Astrocyte of the spinal cord (primary cell): ENCODE data around the gene BTBD16.

Experiments
- DNase-seq: peaks from one replicate; pipeline ENCODE4 v3.0.0; 2011; ENCODE audit warnings: low read depth, low spot score
- H3K4me3 ChIP-seq: 2 replicates; pipeline ENCODE4 v1.5.1; 2011; ENCODE audit warnings: low read depth, mild to moderate bottlenecking, low read length, moderate library complexity
- in situ Hi-C: cut with HindIII; loops from 2 replicates; pipeline ENCODE4 v1.10.0; 2017; ENCODE audit warnings: low sequenced_read_pairs
- TF ChIP-seq, protein P1 (sequence below): IDR thresholded peaks from 2 replicates; pipeline ENCODE4 v1.5.1; 2012; ENCODE audit warnings: low read depth, mild to moderate bottlenecking, low read length, inconsistent platforms

Gene BTBD16

DNA sequence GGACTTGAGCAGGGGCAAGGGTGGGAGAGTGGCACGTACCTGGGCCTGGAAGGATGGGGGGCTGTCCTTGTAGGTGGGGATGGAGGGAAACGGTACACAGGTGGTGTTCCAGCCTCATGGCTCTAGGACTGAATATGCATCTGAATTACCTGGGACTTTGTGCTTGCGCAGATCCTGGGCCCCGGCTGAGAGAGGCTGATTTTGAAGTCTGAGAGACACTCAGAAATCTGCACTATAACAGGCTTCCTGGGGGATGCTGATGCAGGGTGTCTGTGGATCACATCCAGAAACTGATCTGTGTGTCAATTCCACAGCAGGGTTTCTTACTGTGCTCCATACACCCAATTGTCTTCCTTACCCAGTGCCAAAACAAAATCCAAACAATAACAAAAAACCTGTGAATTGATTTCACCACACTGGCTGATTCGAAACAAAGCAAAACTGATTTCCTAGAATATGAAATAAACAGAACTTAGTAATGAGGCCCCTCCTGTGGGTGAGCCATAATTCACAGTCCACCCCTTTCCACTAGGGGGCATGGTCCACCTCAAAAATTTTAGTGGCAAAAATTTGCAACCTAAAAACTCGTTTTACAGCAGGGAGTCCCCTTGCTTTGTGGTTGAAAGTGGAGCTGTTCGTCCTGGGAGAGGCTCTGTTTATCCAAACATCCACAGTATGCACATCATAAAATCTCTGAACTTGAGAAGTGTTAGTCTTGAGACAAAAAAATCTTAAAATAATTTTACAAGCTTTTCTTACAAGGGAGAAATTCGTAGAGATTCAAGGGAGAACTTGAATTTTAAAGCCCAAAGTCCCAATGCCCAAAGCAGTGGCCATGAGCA lies 71.4 kb downstream of the BTBD16 start:
- H3K4me3 ChIP-seq: no peak overlapping the region
- peak; percentile 65 for DNase-seq
- TF ChIP-seq, protein P1, sequence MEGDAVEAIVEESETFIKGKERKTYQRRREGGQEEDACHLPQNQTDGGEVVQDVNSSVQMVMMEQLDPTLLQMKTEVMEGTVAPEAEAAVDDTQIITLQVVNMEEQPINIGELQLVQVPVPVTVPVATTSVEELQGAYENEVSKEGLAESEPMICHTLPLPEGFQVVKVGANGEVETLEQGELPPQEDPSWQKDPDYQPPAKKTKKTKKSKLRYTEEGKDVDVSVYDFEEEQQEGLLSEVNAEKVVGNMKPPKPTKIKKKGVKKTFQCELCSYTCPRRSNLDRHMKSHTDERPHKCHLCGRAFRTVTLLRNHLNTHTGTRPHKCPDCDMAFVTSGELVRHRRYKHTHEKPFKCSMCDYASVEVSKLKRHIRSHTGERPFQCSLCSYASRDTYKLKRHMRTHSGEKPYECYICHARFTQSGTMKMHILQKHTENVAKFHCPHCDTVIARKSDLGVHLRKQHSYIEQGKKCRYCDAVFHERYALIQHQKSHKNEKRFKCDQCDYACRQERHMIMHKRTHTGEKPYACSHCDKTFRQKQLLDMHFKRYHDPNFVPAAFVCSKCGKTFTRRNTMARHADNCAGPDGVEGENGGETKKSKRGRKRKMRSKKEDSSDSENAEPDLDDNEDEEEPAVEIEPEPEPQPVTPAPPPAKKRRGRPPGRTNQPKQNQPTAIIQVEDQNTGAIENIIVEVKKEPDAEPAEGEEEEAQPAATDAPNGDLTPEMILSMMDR: peak; percentile 78
- in situ Hi-C loops: no loop called here

DNA sequence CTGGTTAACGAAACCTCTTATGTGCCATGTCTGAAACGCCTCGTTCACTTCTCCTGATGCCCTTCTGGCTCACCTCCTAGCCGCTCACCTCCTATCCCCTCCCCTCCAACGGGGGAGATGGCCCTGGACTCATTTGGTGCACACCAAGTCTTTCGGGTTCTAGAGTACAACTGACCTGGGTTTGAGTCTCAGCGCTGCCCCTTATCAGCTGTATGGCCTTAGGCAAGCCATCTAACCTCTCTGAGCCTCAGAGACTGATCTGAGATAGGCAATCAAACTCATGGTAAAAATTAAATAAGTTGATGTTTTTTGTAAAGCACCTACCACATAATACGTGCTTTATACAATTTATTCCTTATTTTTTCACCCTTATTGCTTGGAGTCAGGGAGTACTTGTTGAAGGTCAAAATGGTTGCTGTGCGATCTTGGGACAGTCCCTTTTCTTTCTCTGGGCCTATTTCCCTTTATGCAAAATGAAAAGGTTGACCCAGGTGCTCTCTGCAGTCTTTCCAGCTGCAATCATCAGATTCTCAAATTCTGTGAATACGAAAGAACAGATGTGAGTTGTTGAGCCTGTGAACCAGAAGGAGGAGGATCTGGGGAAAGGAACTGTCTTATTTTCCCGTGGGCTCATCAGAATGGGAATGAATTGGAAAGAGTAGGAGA lies 72.2 kb downstream of the BTBD16 start:
- DNase-seq: no peak
- TF ChIP-seq, protein P1: no peak
- no peak overlapping the region for H3K4me3 ChIP-seq
- in situ Hi-C loops: no loop called here

DNA sequence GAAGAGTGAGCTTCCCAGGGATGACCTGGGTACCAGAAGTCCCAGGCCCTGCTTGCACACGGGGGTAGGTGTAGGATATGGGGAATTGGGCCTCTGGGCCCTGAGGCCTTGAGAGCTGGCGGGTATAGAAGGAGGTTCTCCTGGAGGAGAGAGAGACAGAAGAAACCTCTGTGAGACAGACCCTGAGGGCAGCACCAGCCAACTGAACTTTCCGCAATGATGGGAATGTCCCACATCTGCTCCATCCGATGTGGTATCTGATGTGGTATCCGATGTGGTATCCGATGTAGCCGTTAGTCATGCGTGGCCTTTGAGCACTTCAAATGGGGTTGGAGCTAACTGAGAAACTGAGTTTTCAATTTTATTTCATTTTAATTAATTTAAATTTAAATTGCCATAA lies 72.8 kb downstream of the BTBD16 start:
- in situ Hi-C loops: no loop called here
- DNase-seq: no peak
- TF ChIP-seq, protein P1: no peak
- H3K4me3 ChIP-seq: no peak overlapping the region

DNA sequence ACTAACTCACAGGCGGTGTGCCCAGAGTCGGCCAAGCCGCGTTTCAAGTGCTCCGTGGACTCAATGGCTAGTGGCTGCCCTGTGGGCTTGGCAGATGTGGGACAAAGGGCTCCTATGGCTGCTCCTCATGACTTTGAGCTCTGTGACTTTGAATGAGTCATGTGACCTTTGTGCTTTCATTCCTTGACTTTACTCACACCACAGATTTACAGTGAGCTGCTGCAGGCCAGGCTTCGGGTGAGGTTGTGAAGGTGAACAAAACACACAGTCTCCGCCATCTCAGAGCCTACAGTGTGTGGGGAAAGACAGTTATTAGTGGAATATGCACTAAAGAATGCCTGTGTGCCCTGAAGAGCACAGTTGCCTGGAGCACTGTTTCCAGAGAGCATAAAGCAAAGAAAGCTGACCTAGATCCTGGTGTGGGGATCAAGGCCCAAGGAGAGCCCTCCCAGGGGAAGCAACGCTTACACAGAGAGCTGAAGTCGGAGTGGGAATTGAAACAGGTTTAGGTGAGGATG lies 73.7 kb downstream of the BTBD16 start:
- TF ChIP-seq, protein P1: no peak
- H3K4me3 ChIP-seq: no peak overlapping the region
- peak; percentile 47 for DNase-seq
- in situ Hi-C loops: no loop called here

DNA sequence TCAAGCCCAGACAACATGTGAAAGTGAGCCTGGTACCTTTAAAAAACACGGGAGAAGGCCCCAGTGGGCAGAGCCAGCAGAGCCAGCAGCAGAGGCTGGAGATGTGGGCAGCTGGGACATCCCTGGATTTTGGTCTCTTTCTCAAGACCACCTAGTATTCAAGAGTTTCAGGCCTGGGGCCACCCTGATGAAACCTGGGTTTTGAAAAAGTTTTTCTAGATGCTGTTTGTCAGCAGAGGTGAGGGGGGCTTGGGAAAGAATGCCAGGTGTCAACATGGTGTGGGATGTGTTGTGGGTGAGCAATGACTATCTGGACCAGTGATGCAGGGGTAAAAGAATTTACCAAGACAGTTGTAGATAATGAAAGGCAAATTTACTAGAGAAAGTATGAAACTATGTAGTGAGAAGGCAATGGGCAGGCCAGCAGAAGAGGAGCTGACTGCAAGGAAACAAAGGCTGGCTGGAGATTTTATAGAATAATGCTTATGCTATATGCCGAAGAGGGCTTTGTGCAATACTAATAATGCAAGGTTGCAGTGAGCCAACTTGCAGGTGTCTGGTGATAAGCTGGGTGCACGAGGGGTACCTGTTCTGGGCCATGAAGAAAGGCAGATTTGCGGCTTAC lies 75.3 kb downstream of the BTBD16 start:
- no peak overlapping the region for H3K4me3 ChIP-seq
- TF ChIP-seq, protein P1: no peak
- DNase-seq: no peak
- in situ Hi-C loops: no loop called here

DNA sequence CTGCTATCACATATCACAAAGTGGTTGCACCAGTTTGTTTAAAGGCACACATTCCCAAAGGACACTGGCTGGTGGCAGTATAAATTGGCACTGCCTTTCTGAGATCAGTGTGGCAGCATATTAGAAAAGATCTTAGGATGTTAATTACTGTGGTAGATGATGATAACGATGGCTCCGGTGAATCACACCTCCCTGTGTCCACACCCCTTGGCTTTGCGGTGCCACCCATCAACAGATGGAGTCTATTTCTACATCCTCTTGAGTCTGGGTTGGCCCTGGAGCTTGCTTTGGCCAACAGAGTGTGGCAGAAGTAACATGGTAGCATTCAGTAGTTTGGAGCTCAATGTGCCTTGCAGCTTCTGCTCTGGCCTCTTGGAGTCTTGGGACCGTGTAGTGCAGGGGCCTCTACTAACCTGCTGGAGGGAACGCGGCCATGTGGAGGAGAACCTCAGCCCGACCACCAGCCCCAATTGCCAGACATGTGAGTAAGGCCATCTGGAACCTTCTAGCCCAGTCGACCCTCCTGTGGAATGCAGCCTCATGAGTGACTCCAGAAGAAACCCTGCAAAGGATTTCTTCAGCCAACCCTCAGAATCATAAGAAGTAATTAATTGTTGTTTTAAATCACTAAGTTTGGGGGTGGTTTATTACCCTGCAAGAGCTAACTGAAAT lies 76.2 kb downstream of the BTBD16 start:
- in situ Hi-C loops: no loop called here
- no peak for DNase-seq
- no peak overlapping the region for H3K4me3 ChIP-seq
- TF ChIP-seq, protein P1: no peak
